GM23338 (cell line): ENCODE measurements around the gene GPC6. TPM values are rescaled to one million over a fixed set of nuclear protein-coding genes. Genes with fewer than 3 reads are reported as not detected.

Source experiments
- ATAC-seq: fragments of 200-7000 bp; cut with Tn5 transposase; 3 replicates; pipeline ENCODE4 v1.9.1; 2020
- DNase-seq: peaks from one replicate; pipeline ENCODE4 v3.0.0-alpha.2; 2015; ENCODE audit warnings: low spot score
- H2AFZ ChIP-seq: fragments of 200-600 bp; sonication (generic); 2 replicates; pipeline ENCODE4 v1.8.0; 2016; ENCODE audit warnings: antibody characterized with exemption, mild to moderate bottlenecking, moderate library complexity
- H3F3A ChIP-seq: fragments of 200-600 bp; sonication (generic); replicated peaks from 2 replicates; pipeline ENCODE4 v1.8.0; 2017; ENCODE audit warnings: antibody characterized with exemption, mixed run types, low read depth
- H3K27ac ChIP-seq: fragments of 200-600 bp; sonication (generic); 2 replicates; pipeline ENCODE4 v1.6.1; 2016; ENCODE audit warnings: low read depth
- H3K27me3 ChIP-seq: fragments of 200-600 bp; sonication (generic); 2 replicates; pipeline ENCODE4 v1.8.0; 2016; ENCODE audit warnings: mild to moderate bottlenecking, mixed run types, moderate library complexity; ENCODE audit not compliant: insufficient read depth
- H3K36me3 ChIP-seq: fragments of 200-600 bp; sonication (generic); 2 replicates; pipeline ENCODE4 v1.8.0; 2016; ENCODE audit warnings: mild to moderate bottlenecking; ENCODE audit not compliant: insufficient read depth
- H3K4me1 ChIP-seq: fragments of 200-600 bp; sonication (generic); 2 replicates; pipeline ENCODE4 v1.8.0; 2016; ENCODE audit warnings: mild to moderate bottlenecking, moderate library complexity; ENCODE audit not compliant: insufficient read depth
- H3K4me2 ChIP-seq: fragments of 200-600 bp; sonication (generic); 2 replicates; pipeline ENCODE4 v1.7.1; 2017; ENCODE audit warnings: mixed run types
- H3K4me3 ChIP-seq: fragments of 200-600 bp; sonication (generic); 2 replicates; pipeline ENCODE4 v1.6.1; 2016; ENCODE audit warnings: mixed run types
- H3K79me2 ChIP-seq: fragments of 200-600 bp; sonication (generic); replicated peaks from 2 replicates; pipeline ENCODE4 v1.8.0; 2017; ENCODE audit warnings: mild to moderate bottlenecking; ENCODE audit not compliant: insufficient read depth
- H3K9me2 ChIP-seq: fragments of 200-600 bp; sonication (generic); 2 replicates; pipeline ENCODE4 v1.8.0; 2017; ENCODE audit not compliant: insufficient read depth
- H4K20me1 ChIP-seq: fragments of 200-600 bp; sonication (generic); replicated peaks from 2 replicates; pipeline ENCODE4 v1.8.0; 2017; ENCODE audit warnings: mild to moderate bottlenecking; ENCODE audit not compliant: insufficient read depth
- H3K27ac Mint-ChIP-seq: 2 replicates; pipeline ENCODE4 v1.8.0; 2020; ENCODE audit warnings: inconsistent platforms, mild to moderate bottlenecking, moderate library complexity, mixed read lengths
- H3K27me3 Mint-ChIP-seq: 3 replicates; pipeline ENCODE4 v1.8.0; 2022; ENCODE audit warnings: low read depth, mild to moderate bottlenecking, moderate library complexity, mixed read lengths, inconsistent platforms; ENCODE audit not compliant: insufficient read depth, poor library complexity
- H3K36me3 Mint-ChIP-seq: 3 replicates; pipeline ENCODE4 v1.8.0; 2021; ENCODE audit warnings: low read depth, mild to moderate bottlenecking, inconsistent platforms, moderate library complexity, mixed read lengths
- H3K4me1 Mint-ChIP-seq: 3 replicates; pipeline ENCODE4 v1.8.0; 2020; ENCODE audit warnings: mild to moderate bottlenecking, inconsistent platforms, mixed read lengths
- H3K4me3 Mint-ChIP-seq: 3 replicates; pipeline ENCODE4 v1.8.0; 2021; ENCODE audit warnings: moderate library complexity, mild to moderate bottlenecking, inconsistent platforms, mixed read lengths
- H3K9me3 Mint-ChIP-seq: 3 replicates; pipeline ENCODE4 v1.8.0; 2020; ENCODE audit warnings: moderate library complexity, mild to moderate bottlenecking, inconsistent platforms, mixed read lengths
- CREB1 ChIP-seq: fragments of 250-450 bp; sonication (Bioruptor Pico); IDR thresholded peaks from 2 replicates; pipeline ENCODE4 v1.5.0; 2020; ENCODE audit warnings: low read depth, mild to moderate bottlenecking, moderate library complexity
- EZH2 ChIP-seq: fragments of 200-600 bp; sonication (generic); IDR thresholded peaks from one replicate; pipeline ENCODE4 v1.8.0; 2017; ENCODE audit warnings: antibody characterized with exemption, mild to moderate bottlenecking, low read depth; ENCODE audit not compliant: unreplicated experiment
- EZH2phosphoT487 ChIP-seq: fragments of 200-600 bp; sonication (generic); IDR thresholded peaks from one replicate; pipeline ENCODE4 v1.8.1; 2018; ENCODE audit warnings: antibody characterized with exemption; ENCODE audit not compliant: unreplicated experiment
- JUNB ChIP-seq: IDR thresholded peaks from one replicate; pipeline ENCODE4 v1.6.1; 2016; ENCODE audit warnings: antibody characterized with exemption; ENCODE audit not compliant: unreplicated experiment
- NANOG ChIP-seq: IDR thresholded peaks from 2 replicates; pipeline ENCODE4 v1.6.1; 2016; ENCODE audit warnings: antibody characterized with exemption, borderline replicate concordance
- STAT1 ChIP-seq: IDR thresholded peaks from one replicate; pipeline ENCODE4 v1.6.1; 2016; ENCODE audit warnings: antibody characterized with exemption; ENCODE audit not compliant: unreplicated experiment
- ZNF114 ChIP-seq: fragments of 250-450 bp; sonication (Bioruptor Pico); IDR thresholded peaks from 2 replicates; pipeline ENCODE4 v1.5.0; 2020; ENCODE audit warnings: mild to moderate bottlenecking, moderate library complexity
- ZNF331 ChIP-seq: fragments of 250-450 bp; sonication (Bioruptor Pico); IDR thresholded peaks from 2 replicates; pipeline ENCODE4 v1.5.0; 2020; ENCODE audit warnings: low read depth, mild to moderate bottlenecking, moderate library complexity
- polyA plus RNA-seq: library from polyadenylated mRNA; unstranded; fragments of >200 nt; fragmentation: Nextera tagmentation; extraction: Ambion mirVana; gene quantifications from 2 replicates; pipeline ENCODE4 v1.2.1, GENCODE V29; 2016
- total RNA-seq: library from RNA; depleted of rRNA; stranded (reverse); fragments of >200 nt; shearing (Covaris generic); gene quantifications from 2 replicates; pipeline ENCODE4 v1.2.3, GENCODE V29; 2014
- TF ChIP-seq, protein P1 (sequence below): fragments of 250-450 bp; sonication (Bioruptor Pico); IDR thresholded peaks from 2 replicates; pipeline ENCODE4 v1.5.0; 2020; ENCODE audit warnings: mild to moderate bottlenecking, moderate library complexity
- TF ChIP-seq, protein P2 (sequence below), 2 experiments: fragments of 200-600 bp in 1 of 2; sonication (generic) in 1 of 2; conservative IDR thresholded peaks; 2 replicates each; pipeline versions ENCODE4 v1.5.1 to v1.6.1; 2016 to 2017; ENCODE audit warnings: antibody characterized with exemption in 2 of 2, low read depth in 2 of 2, mild to moderate bottlenecking in 2 of 2, moderate library complexity in 1 of 2
- TF ChIP-seq, protein P3 (sequence below): IDR thresholded peaks from one replicate; pipeline ENCODE4 v1.6.1; 2018; ENCODE audit warnings: antibody characterized with exemption; ENCODE audit not compliant: unreplicated experiment

The GPC6 gene
- total and polyA plus RNA-seq, 2 experiments from 2014 or later, result 6.4 to 28.6 TPM

- Histone ChIP-seq H4K20me1 (no peaks in the 10 kb centered on the region), H3F3A (no peaks in the 10 kb centered on the region), H3K36me3 (no peaks in the 10 kb centered on the region), H3K4me3 (no peak overlapping the region), H3K4me1 (no peaks in the 10 kb centered on the region), H3K9me2 (no peaks in the 10 kb centered on the region), H3K79me2 (no peaks in the 10 kb centered on the region), H3K27ac (no peak overlapping the region), H3K4me2 (no peak overlapping the region), H3K27me3 (no peaks in the 10 kb centered on the region), H2AFZ (no peak overlapping the region)
- no peak overlapping the region for H3K27ac Mint-ChIP-seq
- H3K9me3 Mint-ChIP-seq, result no peaks in the 10 kb centered on the region; the same call in 2 of the 3 replicates
- H3K4me1 Mint-ChIP-seq, result peaks cover 11% of the 10 kb centered on the region
- no peak overlapping the region for H3K4me3 Mint-ChIP-seq
- ATAC-seq (no peak), DNase-seq (no peak)
- TF ChIP-seq CREB1 (CRISPR knock-in tag) (no peak), EZH2 (no peak), ZNF331 (no peak), EZH2phosphoT487 (no peak), JUNB (no peak), STAT1 (no peak)
- H3K36me3 Mint-ChIP-seq, result no peaks in the 10 kb centered on the region
- H3K27me3 Mint-ChIP-seq, result peaks cover 2% of the 10 kb centered on the region
These were observed 542.5 kb downstream of the GPC6 start for GRCh38 chr13:93769101-93769500.

GRCh38 chr13:93769607-93770006 lies 543.0 kb downstream of the GPC6 start:
- H3K4me2 ChIP-seq, result no peak overlapping the region
- TF ChIP-seq, protein P1, sequence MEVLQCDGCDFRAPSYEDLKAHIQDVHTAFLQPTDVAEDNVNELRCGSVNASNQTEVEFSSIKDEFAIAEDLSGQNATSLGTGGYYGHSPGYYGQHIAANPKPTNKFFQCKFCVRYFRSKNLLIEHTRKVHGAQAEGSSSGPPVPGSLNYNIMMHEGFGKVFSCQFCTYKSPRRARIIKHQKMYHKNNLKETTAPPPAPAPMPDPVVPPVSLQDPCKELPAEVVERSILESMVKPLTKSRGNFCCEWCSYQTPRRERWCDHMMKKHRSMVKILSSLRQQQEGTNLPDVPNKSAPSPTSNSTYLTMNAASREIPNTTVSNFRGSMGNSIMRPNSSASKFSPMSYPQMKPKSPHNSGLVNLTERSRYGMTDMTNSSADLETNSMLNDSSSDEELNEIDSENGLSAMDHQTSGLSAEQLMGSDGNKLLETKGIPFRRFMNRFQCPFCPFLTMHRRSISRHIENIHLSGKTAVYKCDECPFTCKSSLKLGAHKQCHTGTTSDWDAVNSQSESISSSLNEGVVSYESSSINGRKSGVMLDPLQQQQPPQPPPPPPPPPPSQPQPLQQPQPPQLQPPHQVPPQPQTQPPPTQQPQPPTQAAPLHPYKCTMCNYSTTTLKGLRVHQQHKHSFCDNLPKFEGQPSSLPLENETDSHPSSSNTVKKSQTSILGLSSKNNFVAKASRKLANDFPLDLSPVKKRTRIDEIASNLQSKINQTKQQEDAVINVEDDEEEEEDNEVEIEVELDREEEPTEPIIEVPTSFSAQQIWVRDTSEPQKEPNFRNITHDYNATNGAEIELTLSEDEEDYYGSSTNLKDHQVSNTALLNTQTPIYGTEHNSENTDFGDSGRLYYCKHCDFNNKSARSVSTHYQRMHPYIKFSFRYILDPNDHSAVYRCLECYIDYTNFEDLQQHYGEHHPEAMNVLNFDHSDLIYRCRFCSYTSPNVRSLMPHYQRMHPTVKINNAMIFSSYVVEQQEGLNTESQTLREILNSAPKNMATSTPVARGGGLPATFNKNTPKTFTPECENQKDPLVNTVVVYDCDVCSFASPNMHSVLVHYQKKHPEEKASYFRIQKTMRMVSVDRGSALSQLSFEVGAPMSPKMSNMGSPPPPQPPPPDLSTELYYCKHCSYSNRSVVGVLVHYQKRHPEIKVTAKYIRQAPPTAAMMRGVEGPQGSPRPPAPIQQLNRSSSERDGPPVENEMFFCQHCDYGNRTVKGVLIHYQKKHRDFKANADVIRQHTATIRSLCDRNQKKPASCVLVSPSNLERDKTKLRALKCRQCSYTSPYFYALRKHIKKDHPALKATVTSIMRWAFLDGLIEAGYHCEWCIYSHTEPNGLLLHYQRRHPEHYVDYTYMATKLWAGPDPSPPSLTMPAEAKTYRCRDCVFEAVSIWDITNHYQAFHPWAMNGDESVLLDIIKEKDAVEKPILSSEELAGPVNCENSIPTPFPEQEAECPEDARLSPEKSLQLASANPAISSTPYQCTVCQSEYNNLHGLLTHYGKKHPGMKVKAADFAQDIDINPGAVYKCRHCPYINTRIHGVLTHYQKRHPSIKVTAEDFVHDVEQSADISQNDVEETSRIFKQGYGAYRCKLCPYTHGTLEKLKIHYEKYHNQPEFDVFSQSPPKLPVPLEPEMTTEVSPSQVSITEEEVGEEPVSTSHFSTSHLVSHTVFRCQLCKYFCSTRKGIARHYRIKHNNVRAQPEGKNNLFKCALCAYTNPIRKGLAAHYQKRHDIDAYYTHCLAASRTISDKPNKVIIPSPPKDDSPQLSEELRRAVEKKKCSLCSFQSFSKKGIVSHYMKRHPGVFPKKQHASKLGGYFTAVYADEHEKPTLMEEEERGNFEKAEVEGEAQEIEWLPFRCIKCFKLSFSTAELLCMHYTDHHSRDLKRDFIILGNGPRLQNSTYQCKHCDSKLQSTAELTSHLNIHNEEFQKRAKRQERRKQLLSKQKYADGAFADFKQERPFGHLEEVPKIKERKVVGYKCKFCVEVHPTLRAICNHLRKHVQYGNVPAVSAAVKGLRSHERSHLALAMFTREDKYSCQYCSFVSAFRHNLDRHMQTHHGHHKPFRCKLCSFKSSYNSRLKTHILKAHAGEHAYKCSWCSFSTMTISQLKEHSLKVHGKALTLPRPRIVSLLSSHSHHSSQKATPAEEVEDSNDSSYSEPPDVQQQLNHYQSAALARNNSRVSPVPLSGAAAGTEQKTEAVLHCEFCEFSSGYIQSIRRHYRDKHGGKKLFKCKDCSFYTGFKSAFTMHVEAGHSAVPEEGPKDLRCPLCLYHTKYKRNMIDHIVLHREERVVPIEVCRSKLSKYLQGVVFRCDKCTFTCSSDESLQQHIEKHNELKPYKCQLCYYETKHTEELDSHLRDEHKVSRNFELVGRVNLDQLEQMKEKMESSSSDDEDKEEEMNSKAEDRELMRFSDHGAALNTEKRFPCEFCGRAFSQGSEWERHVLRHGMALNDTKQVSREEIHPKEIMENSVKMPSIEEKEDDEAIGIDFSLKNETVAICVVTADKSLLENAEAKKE, result no peak
- no peak for TF ChIP-seq EZH2
- no peak for TF ChIP-seq STAT1
- no peak for TF ChIP-seq ZNF114 (CRISPR knock-in tag)
- TF ChIP-seq EZH2phosphoT487, result no peak
- TF ChIP-seq, protein P2, sequence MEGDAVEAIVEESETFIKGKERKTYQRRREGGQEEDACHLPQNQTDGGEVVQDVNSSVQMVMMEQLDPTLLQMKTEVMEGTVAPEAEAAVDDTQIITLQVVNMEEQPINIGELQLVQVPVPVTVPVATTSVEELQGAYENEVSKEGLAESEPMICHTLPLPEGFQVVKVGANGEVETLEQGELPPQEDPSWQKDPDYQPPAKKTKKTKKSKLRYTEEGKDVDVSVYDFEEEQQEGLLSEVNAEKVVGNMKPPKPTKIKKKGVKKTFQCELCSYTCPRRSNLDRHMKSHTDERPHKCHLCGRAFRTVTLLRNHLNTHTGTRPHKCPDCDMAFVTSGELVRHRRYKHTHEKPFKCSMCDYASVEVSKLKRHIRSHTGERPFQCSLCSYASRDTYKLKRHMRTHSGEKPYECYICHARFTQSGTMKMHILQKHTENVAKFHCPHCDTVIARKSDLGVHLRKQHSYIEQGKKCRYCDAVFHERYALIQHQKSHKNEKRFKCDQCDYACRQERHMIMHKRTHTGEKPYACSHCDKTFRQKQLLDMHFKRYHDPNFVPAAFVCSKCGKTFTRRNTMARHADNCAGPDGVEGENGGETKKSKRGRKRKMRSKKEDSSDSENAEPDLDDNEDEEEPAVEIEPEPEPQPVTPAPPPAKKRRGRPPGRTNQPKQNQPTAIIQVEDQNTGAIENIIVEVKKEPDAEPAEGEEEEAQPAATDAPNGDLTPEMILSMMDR (conservative IDR thresholded peaks at IDR 0.05; ENCODE audit: low read depth in 2 of 2), result no peak
- TF ChIP-seq, protein P3, sequence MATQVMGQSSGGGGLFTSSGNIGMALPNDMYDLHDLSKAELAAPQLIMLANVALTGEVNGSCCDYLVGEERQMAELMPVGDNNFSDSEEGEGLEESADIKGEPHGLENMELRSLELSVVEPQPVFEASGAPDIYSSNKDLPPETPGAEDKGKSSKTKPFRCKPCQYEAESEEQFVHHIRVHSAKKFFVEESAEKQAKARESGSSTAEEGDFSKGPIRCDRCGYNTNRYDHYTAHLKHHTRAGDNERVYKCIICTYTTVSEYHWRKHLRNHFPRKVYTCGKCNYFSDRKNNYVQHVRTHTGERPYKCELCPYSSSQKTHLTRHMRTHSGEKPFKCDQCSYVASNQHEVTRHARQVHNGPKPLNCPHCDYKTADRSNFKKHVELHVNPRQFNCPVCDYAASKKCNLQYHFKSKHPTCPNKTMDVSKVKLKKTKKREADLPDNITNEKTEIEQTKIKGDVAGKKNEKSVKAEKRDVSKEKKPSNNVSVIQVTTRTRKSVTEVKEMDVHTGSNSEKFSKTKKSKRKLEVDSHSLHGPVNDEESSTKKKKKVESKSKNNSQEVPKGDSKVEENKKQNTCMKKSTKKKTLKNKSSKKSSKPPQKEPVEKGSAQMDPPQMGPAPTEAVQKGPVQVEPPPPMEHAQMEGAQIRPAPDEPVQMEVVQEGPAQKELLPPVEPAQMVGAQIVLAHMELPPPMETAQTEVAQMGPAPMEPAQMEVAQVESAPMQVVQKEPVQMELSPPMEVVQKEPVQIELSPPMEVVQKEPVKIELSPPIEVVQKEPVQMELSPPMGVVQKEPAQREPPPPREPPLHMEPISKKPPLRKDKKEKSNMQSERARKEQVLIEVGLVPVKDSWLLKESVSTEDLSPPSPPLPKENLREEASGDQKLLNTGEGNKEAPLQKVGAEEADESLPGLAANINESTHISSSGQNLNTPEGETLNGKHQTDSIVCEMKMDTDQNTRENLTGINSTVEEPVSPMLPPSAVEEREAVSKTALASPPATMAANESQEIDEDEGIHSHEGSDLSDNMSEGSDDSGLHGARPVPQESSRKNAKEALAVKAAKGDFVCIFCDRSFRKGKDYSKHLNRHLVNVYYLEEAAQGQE, result no peak
- no peak for TF ChIP-seq NANOG
- TF ChIP-seq JUNB, result no peak

More at GRCh38 chr13:93769607-93770006, 543.0 kb downstream of the GPC6 start:
- no peak for DNase-seq
- ATAC-seq, result no peak
- H3K79me2 ChIP-seq, result no peaks in the 10 kb centered on the region
- no peak overlapping the region for H3K4me3 ChIP-seq
- H3K4me1 Mint-ChIP-seq, result peaks cover 11% of the 10 kb centered on the region
- peaks cover 2% of the 10 kb centered on the region for H3K27me3 Mint-ChIP-seq
- H4K20me1 ChIP-seq, result no peaks in the 10 kb centered on the region
- H3K4me3 Mint-ChIP-seq, result no peak overlapping the region
- no peak overlapping the region for H3K27ac Mint-ChIP-seq
- H3K27me3 ChIP-seq, result no peaks in the 10 kb centered on the region
- no peak overlapping the region for H3K27ac ChIP-seq
- no peaks in the 10 kb centered on the region for H3F3A ChIP-seq
- H2AFZ ChIP-seq, result no peak overlapping the region
- no peaks in the 10 kb centered on the region for H3K36me3 Mint-ChIP-seq
- no peaks in the 10 kb centered on the region for H3K9me2 ChIP-seq
- H3K4me1 ChIP-seq, result no peaks in the 10 kb centered on the region
- H3K36me3 ChIP-seq, result no peaks in the 10 kb centered on the region
- no peaks in the 10 kb centered on the region for H3K9me3 Mint-ChIP-seq
